GM18870 (cell line): ENCODE data around the gene SH3TC1.

Source experiments
- ATAC-seq: cut with Tn5 transposase; IDR thresholded peaks from one replicate; pipeline ENCODE4 v1.9.1; 2021; ENCODE audit warnings: moderate library complexity; ENCODE audit not compliant: unreplicated experiment

SH3TC1 gene

GRCh38 chr4:8259743-8260430 lies 60.8 kb downstream of the SH3TC1 start:
- no peak for ATAC-seq

- ATAC-seq: no peak
These were observed 61.6 kb downstream of the SH3TC1 start for GRCh38 chr4:8260656-8261111.

- ATAC-seq: no peak
These were observed 62.9 kb downstream of the SH3TC1 start for GRCh38 chr4:8261851-8262535.

- ATAC-seq: no peak
These were observed 63.7 kb downstream of the SH3TC1 start for GRCh38 chr4:8262637-8263322.

- ATAC-seq: no peak
These were observed 64.3 kb downstream of the SH3TC1 start for GRCh38 chr4:8263397-8263796.

- ATAC-seq: no peak
These were observed 65.0 kb downstream of the SH3TC1 start for GRCh38 chr4:8264106-8264505.

- ATAC-seq: no peak
These were observed 66.3 kb downstream of the SH3TC1 start for GRCh38 chr4:8265171-8265929.

- ATAC-seq: no peak
These were observed 67.0 kb downstream of the SH3TC1 start for GRCh38 chr4:8266088-8266487.

GRCh38 chr4:8266508-8266907 lies 67.4 kb downstream of the SH3TC1 start:
- no peak for ATAC-seq

- ATAC-seq: no peak
These were observed 68.0 kb downstream of the SH3TC1 start for GRCh38 chr4:8267077-8267476.

- no peak for ATAC-seq
These were observed 69.1 kb downstream of the SH3TC1 start for GRCh38 chr4:8268211-8268610.

- no peak for ATAC-seq
These were observed 69.9 kb downstream of the SH3TC1 start for GRCh38 chr4:8268901-8269534.

GRCh38 chr4:8269535-8270417 lies 70.7 kb downstream of the SH3TC1 start, which contains the start of gene HTRA3:
Gene HTRA3 (plus strand): TSS chr4:8269754. CDS start chr4:8269969, 215 bp downstream.
- no peak for ATAC-seq

GRCh38 chr4:8270418-8270771 lies 71.3 kb downstream of the SH3TC1 start:
- no peak for ATAC-seq

GRCh38 chr4:8270912-8271815 lies 72.1 kb downstream of the SH3TC1 start:
- ATAC-seq: no peak

- no peak for ATAC-seq
These were observed 72.7 kb downstream of the SH3TC1 start for GRCh38 chr4:8271821-8272220.

GRCh38 chr4:8272472-8273428 lies 73.7 kb downstream of the SH3TC1 start:
- ATAC-seq: no peak

- no peak for ATAC-seq
These were observed 74.4 kb downstream of the SH3TC1 start for GRCh38 chr4:8273450-8273849.
